T47D (cell line): Measurements from ENCODE around the gene MTHFS.
A peak's percentile ranks its signal among the peaks of the same experiment; 100 is the strongest.

Source experiments
- DNase-seq, 2 experiments: peaks; one replicate each; pipeline versions ENCODE4 v3.0.0 to v3.0.0-alpha.2; 2011 to 2012; ENCODE audit warnings: low read depth in 1 of 2, low spot score in 1 of 2
- JUND ChIP-seq: IDR thresholded peaks from 2 replicates; pipeline ENCODE4 v1.6.1; 2012; ENCODE audit warnings: low read depth
- in situ Hi-C: cut with HindIII; loops from 2 replicates; pipeline ENCODE4 v1.10.0; 2016; ENCODE audit warnings: low sequenced_read_pairs, low pct_unique_long_range_greater_than_20kb

MTHFS gene

GRCh38 chr15:79883579-79884203 lies 13.1 kb downstream of the MTHFS start:
- TF ChIP-seq JUND = no peak
- DNase-seq = no peak
- in situ Hi-C loops = no loop called here

GRCh38 chr15:79881668-79882067 lies 15.1 kb downstream of the MTHFS start:
- DNase-seq = no peak
- in situ Hi-C loops = no loop called here
- no peak for TF ChIP-seq JUND

GRCh38 chr15:79881254-79881653 lies 15.6 kb downstream of the MTHFS start:
- in situ Hi-C loops = no loop called here
- DNase-seq = no peak
- TF ChIP-seq JUND = no peak

GRCh38 chr15:79878078-79878705 lies 18.6 kb downstream of the MTHFS start:
- in situ Hi-C loops = no loop called here
- no peak for DNase-seq

GRCh38 chr15:79875213-79875612 lies 21.6 kb downstream of the MTHFS start:
- no peak for TF ChIP-seq JUND
- in situ Hi-C loops = no loop called here
- DNase-seq = no peak

More at GRCh38 chr15:79878078-79878705, 18.6 kb downstream of the MTHFS start:
- TF ChIP-seq JUND = no peak

- in situ Hi-C loops = no loop called here
- peak in 1 of 2 experiments; percentile 26 for DNase-seq
- TF ChIP-seq JUND = no peak
These were observed 22.6 kb downstream of the MTHFS start for GRCh38 chr15:79874242-79874641.

GRCh38 chr15:79872358-79873017 lies 24.3 kb downstream of the MTHFS start:
- DNase-seq = no peak
- TF ChIP-seq JUND = no peak
- in situ Hi-C loops = no loop called here

GRCh38 chr15:79868554-79868953 lies 28.3 kb downstream of the MTHFS start:
- no peak for TF ChIP-seq JUND
- in situ Hi-C loops = no loop called here
- DNase-seq = no peak

GRCh38 chr15:79863886-79864285 lies 32.9 kb downstream of the MTHFS start:
- no peak for TF ChIP-seq JUND
- DNase-seq = no peak
- in situ Hi-C loops = no loop called here

- no peak for TF ChIP-seq JUND
- in situ Hi-C loops = no loop called here
- no peak for DNase-seq
These were observed 34.6 kb downstream of the MTHFS start for GRCh38 chr15:79862191-79862590.

GRCh38 chr15:79860661-79861060 lies 36.2 kb downstream of the MTHFS start:
- no peak for TF ChIP-seq JUND

GRCh38 chr15:79858469-79858868 lies 38.3 kb downstream of the MTHFS start:
- in situ Hi-C loops = no loop called here
- TF ChIP-seq JUND = no peak
- peak in 1 of 2 experiments; percentile 7 for DNase-seq

More at GRCh38 chr15:79860661-79861060, 36.2 kb downstream of the MTHFS start:
- in situ Hi-C loops = no loop called here
- DNase-seq = no peak
